ENCODE data around the gene JAKMIP2.

The JAKMIP2 gene

DNA sequence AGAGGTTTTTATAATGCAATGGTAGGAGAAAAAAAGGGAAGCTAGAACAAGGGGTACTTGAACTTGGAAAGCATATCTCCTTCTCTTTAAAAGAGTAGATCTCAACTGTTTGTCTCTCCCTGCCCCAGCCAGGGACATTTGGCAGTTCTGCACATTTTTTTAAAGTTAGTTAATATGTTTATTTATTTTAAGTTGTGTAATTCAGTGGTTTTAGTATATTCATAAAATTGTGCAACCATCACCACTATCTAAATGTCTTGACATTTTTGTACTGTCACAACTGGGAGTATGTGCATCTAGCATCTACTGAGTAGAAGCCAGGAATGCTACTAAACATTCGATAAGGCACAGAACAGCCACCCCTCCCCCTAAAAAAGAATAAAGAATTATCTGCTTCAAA, 169.2 kb downstream of the JAKMIP2 start:
- TF ChIP-seq, protein P1, sequence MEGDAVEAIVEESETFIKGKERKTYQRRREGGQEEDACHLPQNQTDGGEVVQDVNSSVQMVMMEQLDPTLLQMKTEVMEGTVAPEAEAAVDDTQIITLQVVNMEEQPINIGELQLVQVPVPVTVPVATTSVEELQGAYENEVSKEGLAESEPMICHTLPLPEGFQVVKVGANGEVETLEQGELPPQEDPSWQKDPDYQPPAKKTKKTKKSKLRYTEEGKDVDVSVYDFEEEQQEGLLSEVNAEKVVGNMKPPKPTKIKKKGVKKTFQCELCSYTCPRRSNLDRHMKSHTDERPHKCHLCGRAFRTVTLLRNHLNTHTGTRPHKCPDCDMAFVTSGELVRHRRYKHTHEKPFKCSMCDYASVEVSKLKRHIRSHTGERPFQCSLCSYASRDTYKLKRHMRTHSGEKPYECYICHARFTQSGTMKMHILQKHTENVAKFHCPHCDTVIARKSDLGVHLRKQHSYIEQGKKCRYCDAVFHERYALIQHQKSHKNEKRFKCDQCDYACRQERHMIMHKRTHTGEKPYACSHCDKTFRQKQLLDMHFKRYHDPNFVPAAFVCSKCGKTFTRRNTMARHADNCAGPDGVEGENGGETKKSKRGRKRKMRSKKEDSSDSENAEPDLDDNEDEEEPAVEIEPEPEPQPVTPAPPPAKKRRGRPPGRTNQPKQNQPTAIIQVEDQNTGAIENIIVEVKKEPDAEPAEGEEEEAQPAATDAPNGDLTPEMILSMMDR (IDR thresholded peaks at IDR 0.05; ENCODE audit: control extremely low read depth, extremely low read depth, low read depth, missing control alignments), result no peak
- no peak for DNase-seq (ENCODE audit: extremely low spot score)
- ChIA-PET CTCF (no interaction called here), POLR2A (no interaction called here)

DNA sequence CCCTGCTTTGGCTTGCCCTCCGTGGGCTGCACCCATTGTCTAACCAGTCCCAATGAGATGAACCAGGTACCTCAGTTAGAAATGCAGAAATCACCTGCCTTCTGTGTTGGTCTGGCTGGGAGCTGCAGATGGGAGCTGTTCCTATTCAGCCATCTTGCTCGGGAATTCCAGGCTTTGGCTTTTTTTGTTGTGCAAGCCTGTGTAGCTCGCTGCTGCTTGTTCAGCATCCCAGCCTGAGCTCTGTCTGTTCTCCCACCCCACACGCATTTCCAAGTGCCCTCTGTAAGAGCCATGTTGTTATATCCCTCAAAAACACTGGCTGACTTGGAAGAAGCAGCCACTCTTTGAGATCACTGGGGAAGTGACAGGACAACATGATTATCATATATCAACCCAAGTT, 171.0 kb downstream of the JAKMIP2 start:
- no peak for DNase-seq (ENCODE audit: extremely low spot score)
- ChIA-PET CTCF (interaction anchor here (2.1 kb wide), 1 partner anchor 17 kb away, joined by 6 read pairs; no protein-coding TSS in a partner anchor), POLR2A (no interaction called here)
- TF ChIP-seq, protein P1 (IDR thresholded peaks at IDR 0.05; ENCODE audit: control extremely low read depth, extremely low read depth, low read depth, missing control alignments), result no peak

DNA sequence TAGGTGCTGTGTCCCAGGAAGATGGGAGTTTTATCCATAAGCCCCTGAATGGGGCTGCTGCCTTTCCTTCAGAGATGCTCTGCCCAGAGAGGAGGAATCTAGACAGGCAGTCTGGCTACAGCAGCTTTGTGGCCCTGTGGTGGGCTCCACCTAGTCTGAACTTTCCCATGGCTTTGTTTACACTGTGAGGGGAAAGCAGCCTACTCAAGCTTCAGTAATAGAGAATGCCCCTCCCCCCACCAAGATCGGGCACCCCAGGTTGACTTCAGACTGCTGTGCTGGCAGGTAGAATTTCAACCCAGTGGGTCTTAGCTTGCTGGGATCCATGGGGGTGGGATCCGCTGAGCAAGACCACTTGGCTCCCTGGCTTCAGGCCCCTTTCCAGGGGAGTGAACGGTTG, 171.7 kb downstream of the JAKMIP2 start:
- POLR2A ChIA-PET, result no interaction called here
- TF ChIP-seq, protein P1 (IDR thresholded peaks at IDR 0.05; ENCODE audit: control extremely low read depth, extremely low read depth, low read depth, missing control alignments), result no peak
- CTCF ChIA-PET, result interaction anchor here (2.1 kb wide), 1 partner anchor 18 kb away, joined by 6 read pairs; no protein-coding TSS in a partner anchor
- no peak for DNase-seq (ENCODE audit: extremely low spot score)

DNA sequence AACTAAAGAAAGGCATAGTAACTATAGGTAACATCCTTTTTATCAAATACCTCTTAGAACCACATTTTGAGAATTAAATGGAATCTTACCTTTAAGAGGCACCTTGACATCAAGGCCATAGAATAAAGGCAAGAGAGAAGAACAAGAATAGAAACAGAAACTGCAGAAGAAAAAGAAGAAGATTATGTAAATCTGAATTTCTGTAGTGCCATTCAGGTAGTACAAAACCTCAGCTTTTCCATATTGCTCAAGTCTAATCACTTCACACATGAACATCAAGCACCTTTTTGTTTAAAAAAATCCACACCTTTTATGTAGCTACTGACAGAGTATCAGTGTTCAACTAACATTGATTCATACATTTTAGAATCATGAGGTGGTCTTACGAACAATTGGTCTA, 180.9 kb downstream of the JAKMIP2 start:
- ChIA-PET CTCF (interaction anchor here (0.7 to 1.3 kb wide), 3 partner anchors 25 to 243 kb away, joined by 3 read pairs; no protein-coding TSS in a partner anchor), POLR2A (no interaction called here)
- TF ChIP-seq, protein P1 (IDR thresholded peaks at IDR 0.05; ENCODE audit: control extremely low read depth, extremely low read depth, low read depth, missing control alignments), result no peak
- DNase-seq (ENCODE audit: extremely low spot score), result no peak

DNA sequence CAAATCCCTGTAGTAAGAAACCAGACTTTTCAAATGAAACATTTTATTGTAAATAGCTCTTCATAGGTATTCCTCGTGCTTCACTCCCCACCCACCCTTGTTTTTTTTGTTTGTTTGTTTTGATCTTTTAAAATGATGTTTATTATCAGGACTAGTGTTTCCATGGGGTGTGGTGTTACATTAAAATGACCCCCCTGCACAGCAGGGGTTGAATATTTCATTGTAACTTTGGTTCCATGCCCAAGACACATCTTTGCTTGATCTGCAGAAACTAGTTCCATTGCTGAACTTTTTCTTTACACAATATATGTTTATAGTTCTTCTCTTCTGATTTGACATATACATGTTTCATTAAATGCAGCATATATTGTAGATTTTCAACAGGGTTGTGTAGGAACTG, 191.4 kb downstream of the JAKMIP2 start:
- CTCF ChIA-PET, result interaction anchor here (1.6 kb wide), 1 partner anchor 12 kb away, joined by 6 read pairs; no protein-coding TSS in a partner anchor
- POLR2A ChIA-PET, result no interaction called here
- TF ChIP-seq, protein P1 (IDR thresholded peaks at IDR 0.05; ENCODE audit: control extremely low read depth, extremely low read depth, low read depth, missing control alignments), result no peak
- DNase-seq (ENCODE audit: extremely low spot score), result no peak

DNA sequence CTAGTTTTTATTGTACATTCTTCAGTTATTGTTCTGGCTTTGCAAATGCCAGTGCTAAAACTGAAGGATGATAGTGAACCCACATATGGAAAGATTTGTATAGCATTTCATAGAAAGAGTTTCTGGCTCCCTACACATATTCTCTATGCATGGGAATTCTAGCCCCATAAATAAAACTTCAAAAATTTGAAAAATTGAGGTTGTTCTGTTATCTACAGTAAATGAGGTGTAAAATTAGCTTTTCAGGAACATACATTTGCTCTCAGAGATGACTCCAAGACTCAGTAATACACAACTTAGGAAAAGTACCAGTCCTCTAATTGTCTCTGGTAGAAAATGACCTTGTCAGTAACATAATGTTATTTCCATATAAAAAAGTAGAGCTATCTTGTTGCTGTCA, 192.4 kb downstream of the JAKMIP2 start:
- POLR2A ChIA-PET, result no interaction called here
- CTCF ChIA-PET, result no interaction called here
- TF ChIP-seq, protein P1 (IDR thresholded peaks at IDR 0.05; ENCODE audit: control extremely low read depth, extremely low read depth, low read depth, missing control alignments), result no peak
- DNase-seq (ENCODE audit: extremely low spot score), result no peak

DNA sequence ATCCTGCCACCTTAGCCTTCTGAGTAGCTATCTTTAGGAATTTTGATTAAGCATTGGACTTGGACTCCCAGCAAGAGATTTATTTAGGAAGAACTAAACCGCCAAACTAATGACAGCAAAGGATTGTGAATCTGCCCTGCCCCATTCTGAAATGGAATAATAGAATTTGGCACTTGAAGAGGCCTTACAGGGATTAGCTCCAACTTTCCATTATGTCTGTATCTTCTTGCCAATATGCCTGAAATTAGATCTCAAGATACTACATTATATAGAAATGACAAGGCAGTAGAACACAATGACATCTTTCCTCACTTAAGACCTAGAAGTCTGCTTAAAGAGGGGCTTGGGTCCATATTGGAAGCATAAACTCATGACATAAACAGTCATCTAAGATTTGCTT, 195.7 kb downstream of the JAKMIP2 start:
- TF ChIP-seq, protein P1 (IDR thresholded peaks at IDR 0.05; ENCODE audit: control extremely low read depth, extremely low read depth, low read depth, missing control alignments), result no peak
- no peak for DNase-seq (ENCODE audit: extremely low spot score)
- ChIA-PET CTCF (no interaction called here), POLR2A (no interaction called here)

Data from GM10248 (cell line).